GM19035 (cell line): ENCODE measurements around the gene NOL3.

Experiments
- ATAC-seq: cut with Tn5 transposase; IDR thresholded peaks from one replicate; pipeline ENCODE4 v1.9.1; 2021; ENCODE audit not compliant: unreplicated experiment

Gene NOL3

DNA sequence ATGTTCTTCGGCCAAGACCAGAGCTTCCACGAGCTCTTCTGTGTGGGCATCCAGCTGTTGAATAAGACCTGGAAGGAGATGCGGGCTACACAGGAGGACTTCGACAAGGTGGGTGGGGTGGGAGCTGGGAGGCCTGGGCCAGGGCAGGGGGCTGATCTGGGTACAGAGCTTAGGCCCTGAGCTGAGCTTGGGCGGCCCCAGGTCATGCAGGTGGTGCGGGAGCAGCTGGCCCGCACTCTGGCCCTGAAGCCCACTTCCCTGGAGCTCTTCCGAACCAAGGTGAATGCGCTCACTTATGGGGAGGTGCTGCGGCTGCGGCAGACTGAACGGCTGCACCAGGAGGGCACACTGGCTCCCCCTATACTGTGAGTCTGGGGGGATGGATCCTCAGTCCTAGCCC lies 32.1 kb downstream of the NOL3 start:
- no peak for ATAC-seq

DNA sequence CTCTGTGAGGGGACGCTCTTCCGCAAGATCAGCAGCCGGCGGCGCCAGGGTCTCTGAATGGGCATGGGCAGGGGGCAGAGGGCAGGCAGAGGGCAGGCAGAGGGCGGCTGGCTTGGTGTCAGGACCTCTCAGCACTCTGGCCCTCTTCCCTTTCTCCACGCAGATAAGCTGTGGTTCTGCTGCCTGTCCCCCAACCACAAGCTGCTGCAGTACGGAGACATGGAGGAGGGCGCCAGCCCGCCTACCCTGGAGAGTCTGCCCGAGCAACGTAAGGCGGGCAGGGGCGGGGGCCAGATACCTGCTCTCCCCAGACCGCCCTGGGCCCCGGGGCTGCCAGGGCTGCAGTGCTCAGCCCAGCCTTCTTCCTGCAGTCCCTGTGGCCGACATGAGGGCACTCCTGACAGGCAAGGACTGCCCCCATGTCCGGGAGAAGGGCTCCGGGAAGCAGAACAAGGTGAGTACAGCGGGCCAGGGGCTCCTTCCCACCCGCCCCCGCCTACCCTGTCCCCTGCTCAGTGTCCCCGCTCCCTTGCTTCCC lies 32.7 kb downstream of the NOL3 start:
- no peak for ATAC-seq

DNA sequence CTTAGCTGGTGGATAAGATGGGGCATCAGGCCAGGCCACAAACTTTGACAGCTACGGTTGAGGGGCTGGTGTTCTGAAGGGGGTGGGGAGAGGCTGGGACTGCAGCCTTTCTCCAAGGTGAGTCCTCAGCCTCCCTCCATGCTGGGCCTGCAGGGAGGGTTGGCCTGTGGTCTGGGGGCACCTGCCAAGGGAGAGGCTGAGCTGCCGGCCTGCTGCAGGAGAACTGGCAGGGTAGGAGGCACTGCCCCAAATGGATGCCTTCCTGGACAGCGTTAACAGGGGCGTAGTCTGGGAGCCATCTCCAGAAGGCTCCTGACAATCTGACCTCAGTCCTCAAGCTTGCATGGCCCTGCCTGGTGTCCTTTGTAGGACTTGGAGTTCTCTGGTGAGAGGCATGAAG lies 33.7 kb downstream of the NOL3 start:
- ATAC-seq = no peak

DNA sequence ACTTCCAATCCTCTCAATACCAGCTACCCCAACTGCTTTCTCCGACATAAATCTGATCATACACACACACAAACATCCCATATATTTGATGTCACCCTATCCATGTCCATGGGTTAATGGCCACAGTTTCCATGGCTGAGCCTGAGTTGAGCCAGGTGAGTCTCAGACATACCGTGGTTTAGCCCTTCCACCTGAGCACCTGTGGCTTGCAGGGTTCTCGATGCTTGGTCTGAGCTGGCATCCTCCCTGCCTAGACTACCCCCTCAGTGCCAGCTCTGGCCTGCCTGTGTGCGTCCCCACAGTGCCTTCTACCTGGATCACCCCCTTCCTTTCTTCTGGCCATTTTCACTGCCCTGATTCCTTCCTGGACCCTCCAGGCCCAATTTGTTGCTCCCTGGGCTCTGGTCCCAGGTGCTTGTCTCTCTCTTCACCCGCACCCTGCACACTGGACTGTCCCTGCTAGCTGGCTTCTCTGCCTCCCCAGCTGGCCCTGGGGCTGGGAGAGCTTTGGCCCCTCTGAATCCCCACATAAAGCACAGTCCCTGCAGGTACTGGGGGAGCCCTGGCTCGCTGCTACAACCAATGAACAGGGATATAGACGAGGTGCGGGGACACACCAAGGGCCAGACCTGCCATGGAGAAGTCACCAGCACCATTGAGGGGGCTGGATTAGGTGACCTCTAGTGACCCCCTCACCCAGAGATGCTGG lies 35.9 kb downstream of the NOL3 start:
- ATAC-seq = no peak

DNA sequence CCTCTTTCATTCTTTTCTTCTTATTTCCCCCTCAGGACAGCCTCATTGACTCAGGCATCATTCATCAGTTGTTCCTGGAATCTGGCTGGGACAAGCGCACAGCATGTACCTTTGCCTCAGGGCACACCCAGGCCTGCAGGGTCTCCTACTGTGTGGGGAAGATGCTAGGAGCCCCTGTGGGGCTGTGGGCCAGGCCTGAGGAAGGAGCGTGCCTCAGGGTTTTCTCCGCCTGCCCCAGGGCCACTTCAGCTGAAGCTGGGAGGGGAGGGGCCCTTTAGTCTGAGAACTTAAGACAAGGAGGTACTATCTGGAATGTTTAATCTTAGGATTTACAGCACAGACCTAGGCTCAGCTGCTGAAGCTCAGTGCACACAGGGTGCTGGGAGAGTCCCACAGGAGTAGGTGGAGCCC lies 36.5 kb downstream of the NOL3 start:
- no peak for ATAC-seq

DNA sequence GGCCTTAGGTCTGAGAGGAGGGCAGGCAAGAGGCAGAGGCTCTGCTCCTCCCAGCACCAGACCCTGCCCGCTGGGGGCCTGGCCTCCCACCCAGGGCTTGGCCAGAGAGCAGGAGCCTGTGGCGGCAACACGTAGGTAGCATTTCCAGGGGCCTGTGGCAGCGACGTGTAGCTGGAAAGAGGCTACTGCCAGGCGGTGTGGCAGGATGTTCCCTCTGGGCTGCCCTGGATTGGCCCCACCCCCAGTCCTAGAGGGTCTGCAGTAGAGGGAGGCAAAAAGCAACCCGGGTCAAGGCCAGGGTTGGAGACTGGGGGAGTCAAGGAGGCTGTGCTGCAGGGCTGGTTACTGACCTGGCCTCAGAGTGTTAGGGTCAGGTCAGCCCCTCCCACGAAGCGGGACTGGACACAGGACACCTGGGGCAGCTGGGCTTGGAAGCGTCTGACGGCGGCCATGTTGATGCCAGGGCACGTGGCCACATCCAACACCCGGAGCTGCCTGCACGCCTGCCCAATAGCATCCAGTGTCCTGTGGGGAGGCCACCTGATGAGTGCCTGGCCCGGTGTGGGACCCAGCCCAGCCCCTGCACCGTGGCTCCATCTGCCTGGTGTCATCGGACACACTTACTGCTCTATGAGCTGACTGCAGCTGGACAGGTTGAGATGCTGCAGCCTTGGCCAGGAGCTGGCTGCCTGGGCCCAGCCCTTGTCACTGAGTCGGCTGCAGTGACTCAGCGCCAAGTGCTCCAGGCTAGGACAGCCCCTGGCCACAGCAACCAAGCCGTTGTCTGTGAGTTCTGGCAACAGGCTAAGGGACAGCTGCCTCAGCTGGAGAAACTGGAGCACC lies 37.1 kb downstream of the NOL3 start:
- ATAC-seq = no peak

DNA sequence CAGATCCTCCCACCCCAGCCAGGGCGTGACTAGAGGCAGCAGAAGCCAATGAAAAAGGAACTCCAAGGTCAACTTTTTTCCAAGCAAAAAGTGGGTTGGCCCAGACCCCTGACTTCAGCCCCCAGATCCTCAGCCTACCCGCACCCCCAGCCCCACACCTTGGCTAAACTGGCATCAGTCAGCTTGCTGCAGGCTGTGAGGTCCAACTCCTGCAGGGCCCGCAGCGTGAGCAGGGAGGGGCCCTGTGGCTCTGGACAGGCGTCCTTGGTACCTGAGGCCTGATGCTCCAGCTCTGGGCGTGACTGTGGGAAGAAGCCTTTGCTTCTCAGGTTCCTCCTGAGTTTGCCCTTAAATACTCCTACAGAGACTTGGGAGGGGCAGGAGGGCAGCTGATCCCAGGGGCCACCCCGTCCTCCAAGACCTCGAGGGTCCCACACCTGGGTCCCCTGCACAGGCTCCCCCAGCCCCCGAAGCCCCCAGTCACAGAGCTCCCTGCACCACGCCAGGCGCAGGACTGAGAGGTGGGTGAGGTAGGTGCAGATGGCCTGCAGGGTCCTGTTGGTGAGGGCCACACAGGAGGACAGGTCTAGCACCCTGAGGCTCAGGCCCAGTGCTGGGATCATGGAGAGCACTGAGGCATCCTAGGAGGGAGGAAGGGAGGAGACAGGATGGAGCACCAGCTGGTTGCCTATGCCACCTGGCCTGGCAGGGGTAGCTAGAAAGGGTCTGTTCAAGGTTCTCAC lies 38.0 kb downstream of the NOL3 start:
- no peak for ATAC-seq

DNA sequence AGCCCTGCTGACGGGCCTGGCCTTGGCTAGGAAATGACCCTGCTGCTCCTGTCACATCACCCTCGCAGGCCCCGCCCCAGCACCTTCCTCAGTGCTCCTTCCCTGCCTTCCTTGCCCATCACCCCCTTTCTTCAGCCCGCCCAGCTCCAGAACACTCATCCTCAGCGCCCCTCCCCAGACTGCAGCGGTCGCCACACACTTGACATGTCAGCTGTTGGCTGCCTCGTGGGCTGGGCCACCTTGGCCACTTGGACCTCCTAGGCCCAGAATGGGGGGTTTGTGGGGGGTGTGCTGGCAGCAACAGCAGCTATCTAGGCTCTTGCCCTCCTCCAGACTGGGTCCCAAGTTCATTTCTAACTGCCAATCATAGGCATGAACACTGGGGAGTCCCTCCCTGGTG lies 39.2 kb downstream of the NOL3 start:
- no peak for ATAC-seq

DNA sequence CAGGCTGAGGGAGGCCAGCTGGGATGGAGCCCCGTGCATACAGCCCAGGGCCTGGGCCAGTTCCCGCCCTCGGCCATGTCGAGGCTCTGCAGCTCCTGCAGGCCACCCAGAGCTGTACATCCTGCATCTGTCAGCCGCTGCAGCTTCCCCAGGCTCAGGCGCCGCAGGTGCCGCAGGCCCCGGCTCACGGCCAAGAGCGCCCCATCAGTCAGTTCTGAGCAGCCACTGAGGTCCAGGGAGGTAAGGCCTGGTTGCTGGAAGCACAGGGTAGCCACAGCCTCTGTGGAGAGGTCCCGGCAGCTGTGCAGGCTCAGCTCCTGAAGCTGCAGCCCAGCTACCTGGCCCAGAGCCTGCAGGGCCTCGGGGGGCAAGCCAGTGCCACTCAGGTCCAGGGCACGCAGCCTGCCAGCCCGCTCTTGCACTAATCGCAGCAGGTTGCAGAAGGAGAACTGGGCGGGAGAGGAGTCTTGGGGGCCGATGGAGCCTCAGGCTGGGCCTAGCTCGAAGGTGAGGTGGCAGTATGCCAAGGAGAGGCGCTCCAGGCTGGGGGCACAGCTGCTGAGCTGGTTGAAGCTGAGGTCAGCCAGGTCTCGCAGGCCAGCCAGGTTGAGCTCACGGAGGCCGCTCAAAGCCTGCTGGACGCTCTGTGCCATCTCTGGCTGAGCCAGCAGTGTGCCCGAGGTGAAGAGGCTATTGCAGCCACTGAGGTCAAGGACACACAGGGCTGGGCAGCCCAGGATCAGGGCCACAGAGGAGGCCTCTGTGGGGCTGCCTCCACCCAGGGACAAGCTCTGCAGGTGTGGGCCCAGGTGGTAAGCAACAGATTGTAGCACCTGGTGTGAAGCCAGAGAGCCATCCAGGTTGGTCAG lies 40.0 kb downstream of the NOL3 start:
- no peak for ATAC-seq

DNA sequence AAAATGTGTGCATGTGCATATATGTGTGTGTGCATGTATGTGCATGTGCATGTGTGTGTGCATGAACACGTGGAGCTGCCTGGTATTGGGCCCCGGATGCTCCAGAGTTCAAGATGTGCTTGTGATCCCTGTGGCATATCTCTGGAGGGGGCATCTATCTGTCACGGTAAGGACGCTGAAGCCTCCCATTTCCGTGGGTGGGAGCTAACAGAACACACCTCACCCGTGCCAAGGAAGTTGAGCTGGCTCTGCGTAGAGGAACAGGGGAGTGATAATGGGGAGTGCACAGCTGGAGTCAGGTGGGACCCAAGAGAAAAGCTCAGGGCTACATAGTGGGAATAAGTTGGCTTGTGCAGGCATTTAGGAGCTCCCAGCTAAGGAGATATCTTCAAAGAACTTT lies 41.3 kb downstream of the NOL3 start:
- ATAC-seq = no peak

DNA sequence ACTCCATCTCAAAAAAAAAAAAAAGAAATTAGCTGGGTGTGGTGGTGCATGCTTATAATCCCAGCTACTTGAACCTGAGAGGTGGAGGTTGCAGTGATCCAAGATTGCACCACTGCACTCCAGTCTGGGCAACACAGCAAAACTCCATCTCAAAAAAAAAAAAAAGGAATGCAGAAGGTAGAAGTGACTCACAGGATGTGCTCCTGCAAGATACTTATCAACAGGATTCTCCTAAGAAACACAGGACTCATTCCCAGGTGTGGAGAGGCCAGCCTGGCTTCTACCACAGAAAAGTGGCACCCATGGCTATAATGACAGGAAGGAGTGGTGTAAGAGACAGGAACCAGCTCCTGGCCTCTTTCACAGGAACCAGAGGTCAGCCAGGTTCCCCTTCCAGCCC lies 42.4 kb downstream of the NOL3 start:
- ATAC-seq = no peak

DNA sequence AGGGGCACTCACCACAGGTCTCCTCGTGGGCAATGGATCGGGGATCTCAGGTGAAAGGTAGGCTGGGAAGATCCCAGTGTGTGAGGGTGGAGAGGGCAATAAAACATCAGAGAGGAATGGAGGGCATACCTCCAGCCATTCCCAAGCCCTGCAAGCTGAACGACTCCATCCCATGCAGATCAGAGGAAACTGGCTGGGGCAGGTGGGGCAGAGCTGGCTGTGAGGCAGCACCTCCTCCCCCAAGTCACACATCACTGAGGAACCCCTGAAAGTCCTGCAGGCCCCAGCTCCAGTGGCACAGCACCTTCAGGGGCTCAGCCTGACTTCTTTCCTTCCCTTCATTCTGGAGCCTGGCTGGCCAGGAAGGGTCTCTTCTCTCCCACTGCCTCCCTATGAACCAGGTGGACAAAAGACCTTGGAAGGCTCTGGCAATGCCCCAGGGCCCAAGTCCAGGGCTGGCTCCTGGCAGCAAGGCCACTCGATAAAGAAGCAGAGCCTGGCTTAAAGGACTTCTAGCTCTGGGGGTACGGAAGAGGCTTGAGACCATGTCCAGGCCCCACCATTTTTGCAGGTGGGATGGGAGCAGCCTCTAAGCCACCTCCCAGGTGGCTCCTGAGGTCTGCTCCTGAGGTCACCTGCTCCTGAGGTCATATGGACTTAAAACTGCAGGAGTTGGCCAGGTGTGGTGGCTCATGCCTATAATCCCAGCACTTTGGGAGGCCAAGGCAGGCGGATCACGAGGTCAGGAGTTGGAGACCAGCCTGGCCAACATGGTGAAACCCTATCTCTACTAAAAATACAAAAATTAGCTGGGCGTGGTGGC lies 43.1 kb downstream of the NOL3 start:
- ATAC-seq = no peak

DNA sequence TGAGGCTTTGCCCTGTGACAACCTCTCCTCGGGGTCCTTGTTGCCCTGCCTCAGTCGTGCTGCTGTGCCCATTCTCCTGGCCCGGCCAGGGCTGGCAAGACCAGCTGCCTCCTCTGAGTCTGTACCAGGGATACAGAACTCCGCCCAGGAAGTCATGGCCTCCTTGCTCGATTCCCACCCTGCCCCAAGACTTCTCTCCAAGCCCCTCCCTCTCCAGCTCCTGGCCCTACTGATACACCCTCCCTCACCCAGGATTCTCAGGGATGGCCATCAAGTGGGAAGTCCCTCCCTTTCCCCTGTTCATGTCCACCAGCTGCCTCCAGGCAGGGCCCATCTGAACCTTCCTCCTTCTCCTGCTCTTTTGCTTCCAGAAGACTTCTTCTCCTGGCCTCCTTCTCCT lies 45.4 kb downstream of the NOL3 start:
- ATAC-seq = no peak

DNA sequence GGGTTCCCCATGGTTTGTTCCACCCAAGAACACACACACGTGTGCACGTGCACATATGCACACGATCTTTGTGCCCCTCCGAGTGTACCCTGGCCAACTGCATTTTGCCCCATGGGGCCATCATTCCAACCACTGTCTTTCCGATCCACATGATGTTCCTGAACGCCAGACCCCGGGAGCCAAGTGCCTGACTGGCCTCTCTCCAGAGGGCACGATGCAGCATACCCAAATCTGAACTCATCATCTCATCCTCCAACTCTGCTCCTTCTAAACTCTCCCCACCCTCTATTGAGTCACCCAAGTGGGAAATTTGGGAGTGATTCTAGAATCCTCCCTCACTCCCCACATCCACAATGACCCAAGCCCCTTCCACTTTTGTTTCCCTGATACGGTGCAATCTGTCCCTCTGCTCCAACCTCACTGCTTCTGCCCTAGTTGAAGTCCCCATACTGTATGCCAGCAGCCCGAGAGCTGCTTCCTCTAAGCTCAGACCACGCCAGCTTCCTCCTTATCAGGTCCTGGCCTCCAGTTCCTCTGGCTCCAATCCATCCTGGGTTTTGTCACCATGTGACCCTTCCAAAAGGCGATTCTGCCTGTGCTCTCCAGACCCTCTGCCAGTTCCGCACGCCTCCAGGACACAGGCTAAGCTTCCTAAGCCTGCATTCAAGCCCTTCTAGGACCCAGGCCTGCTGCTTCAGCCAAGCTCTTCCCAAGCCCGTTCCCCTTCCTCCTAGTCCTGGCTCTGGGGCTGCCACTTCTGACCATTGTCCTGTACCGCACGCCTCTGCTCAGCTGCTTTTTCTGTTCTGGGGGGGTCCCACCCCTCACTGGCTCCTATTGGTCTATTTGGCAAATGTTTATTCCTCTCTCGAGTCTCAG lies 46.5 kb downstream of the NOL3 start:
- ATAC-seq = no peak

DNA sequence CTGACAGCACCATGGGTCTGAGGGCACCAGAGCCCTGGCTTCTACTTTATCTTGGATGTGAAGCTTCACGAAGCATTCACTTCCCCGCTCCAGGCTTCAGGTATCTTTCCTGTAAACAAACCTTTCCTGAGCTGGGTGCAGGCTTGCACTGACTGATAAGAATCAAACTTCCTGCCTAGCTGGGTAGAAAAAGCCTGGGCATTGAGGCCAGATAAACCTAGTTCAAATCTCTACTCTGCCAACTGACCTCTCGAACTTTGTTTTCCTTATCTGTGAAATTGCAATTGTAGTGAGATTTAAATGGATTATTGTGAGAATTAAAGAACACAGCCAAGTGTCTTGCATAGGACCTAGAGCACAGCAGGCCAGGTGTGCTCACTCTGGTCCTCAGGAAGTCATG lies 53.7 kb downstream of the NOL3 start:
- ATAC-seq = no peak
